Gastroesophageal sphincter (tissue), 4 donors: ENCODE measurements around the gene POFUT2. TPM values are rescaled to one million over a fixed set of nuclear protein-coding genes. Genes with fewer than 3 reads are reported as not detected.

Experiments used
- ATAC-seq: fragments of 150-250 bp; one replicate; pipeline ENCODE4 v1.9.1; 2016; ENCODE audit warnings: mild to moderate bottlenecking, moderate library complexity
- H3K27ac ChIP-seq, 4 donors: fragments of 200-600 bp; sonication (generic) in 3 of 4; 1 replicate in 3 of 4; 2 replicates in 1 of 4; pipeline ENCODE4 v1.5.1; 2016 to 2019
- H3K27me3 ChIP-seq: fragments of 200-600 bp; sonication (generic); one replicate; pipeline ENCODE4 v1.5.1; 2019
- H3K36me3 ChIP-seq, 2 donors: fragments of 200-600 bp; sonication (generic); one replicate each; pipeline ENCODE4 v1.5.1; 2019; ENCODE audit warnings: control low read depth in 1 of 2
- H3K4me1 ChIP-seq, 3 donors: fragments of 200-600 bp; sonication (generic); 1 replicate in 2 of 3; 2 replicates in 1 of 3; pipeline ENCODE4 v1.5.1; 2016 to 2019; ENCODE audit warnings: control low read depth in 2 of 3
- H3K4me3 ChIP-seq, 2 donors: fragments of 200-600 bp; sonication (generic); one replicate each; pipeline ENCODE4 v1.5.1; 2019; ENCODE audit warnings: mild to moderate bottlenecking in 1 of 2, moderate library complexity in 1 of 2
- H3K9me3 ChIP-seq, 3 donors: fragments of 200-600 bp; sonication (generic); one replicate each; pipeline ENCODE4 v1.5.1; 2017 to 2019; ENCODE audit warnings: control low read depth in 2 of 3
- EP300 ChIP-seq: sonication (generic); formaldehyde crosslinking; IDR thresholded peaks from one replicate; pipeline ENCODE4 v1.6.1; 2017; ENCODE audit warnings: antibody characterized with exemption, mild to moderate bottlenecking
- POLR2A ChIP-seq, 2 donors: fragments of 450-650 bp; IDR thresholded peaks; one replicate each; pipeline ENCODE4 v1.6.1; 2017; ENCODE audit warnings: antibody characterized with exemption in 2 of 2, mild to moderate bottlenecking in 2 of 2, moderate library complexity in 1 of 2
- POLR2AphosphoS5 ChIP-seq: sonication (generic); formaldehyde crosslinking; IDR thresholded peaks from one replicate; pipeline ENCODE4 v1.6.1; 2017; ENCODE audit warnings: antibody characterized with exemption
- WGBS, 2 donors: methylation state at CpG; one replicate each; pipeline ENCODE4 v1.1.5; 2018; ENCODE audit warnings: low coverage in 1 of 2; 5-methylcytosine and 5-hydroxymethylcytosine counted together
- total RNA-seq, 4 donors: library from RNA; depleted of rRNA; stranded (reverse); fragments of >200 nt; gene quantifications; one replicate each; pipeline ENCODE4 v1.1.0, GENCODE V29; 2016
- TF ChIP-seq, protein P1 (sequence below), 4 experiments: fragments of 200-600 bp in 2 of 4; fragments of 450-650 bp in 2 of 4; sonication (generic) in 1 of 4; IDR thresholded peaks; one replicate each; pipeline ENCODE4 v1.5.1; 2017 to 2019; ENCODE audit warnings: antibody characterized with exemption in 4 of 4, mild to moderate bottlenecking in 2 of 4, moderate library complexity in 2 of 4

POFUT2 gene, protein sequence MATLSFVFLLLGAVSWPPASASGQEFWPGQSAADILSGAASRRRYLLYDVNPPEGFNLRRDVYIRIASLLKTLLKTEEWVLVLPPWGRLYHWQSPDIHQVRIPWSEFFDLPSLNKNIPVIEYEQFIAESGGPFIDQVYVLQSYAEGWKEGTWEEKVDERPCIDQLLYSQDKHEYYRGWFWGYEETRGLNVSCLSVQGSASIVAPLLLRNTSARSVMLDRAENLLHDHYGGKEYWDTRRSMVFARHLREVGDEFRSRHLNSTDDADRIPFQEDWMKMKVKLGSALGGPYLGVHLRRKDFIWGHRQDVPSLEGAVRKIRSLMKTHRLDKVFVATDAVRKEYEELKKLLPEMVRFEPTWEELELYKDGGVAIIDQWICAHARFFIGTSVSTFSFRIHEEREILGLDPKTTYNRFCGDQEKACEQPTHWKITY
- 10 to 100 TPM; 17.6 to 31.1 (median 24.2) TPM for total RNA-seq

DNA sequence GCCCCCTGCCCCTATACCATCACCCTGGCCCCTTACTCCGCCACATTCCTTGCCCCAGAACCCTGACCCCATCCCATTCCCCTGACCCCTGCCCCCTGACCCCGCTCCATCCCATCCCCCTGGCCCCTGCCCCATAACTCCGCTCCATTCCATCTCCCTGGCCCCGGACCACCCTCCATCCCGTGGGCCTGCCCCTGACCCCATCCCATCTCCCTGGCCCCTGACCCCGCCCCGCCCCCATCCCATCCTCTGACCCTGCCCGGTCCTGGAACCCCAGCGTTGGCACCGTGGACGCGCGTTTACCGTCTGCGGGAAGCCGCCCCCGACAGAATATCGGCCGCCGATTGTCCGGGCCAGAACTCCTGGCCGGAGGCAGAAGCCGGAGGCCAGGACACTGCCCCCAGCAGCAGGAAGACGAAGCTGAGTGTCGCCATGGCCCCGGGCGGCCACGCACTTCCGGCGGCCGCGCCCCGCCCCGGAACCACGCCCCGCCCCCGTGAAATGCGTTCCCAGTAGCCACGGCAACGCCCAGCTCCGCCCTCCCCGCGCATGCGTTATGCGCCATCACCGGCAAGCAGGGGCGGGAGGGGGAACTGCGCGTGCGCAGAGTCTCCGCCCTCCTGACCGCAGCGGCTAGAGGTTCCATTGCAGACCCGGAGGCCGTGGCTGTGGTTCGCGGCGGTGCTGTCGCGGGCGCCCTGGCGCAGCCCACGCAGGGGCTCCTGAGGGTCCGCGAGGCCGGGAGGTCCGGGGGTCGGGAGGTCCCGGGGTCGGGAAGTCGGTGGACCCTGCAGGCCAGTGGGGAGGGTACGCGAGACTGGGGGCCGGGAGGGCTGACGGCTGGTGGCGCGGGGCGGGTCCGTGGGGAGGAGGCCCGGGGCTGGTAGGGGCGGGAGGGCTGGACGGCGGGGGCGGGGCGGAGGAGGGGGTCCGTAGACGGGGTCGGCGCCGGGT lies at the start of gene POFUT2:
TSS of gene POFUT2 (minus strand) at position 458 of the 954 bp plus-strand sequence. CDS start at position 434, 24 bp downstream.
- ATAC-seq = peak; percentile 91
- Histone ChIP-seq H3K36me3 (peaks cover 0 to 34% of the 10 kb centered on the region in 2 donors), H3K4me3 (peak within 1 kb of the TSS; percentile 85 to 88), H3K27ac (peak within 1 kb of the TSS; percentile 68 to 93 (median 86)), H3K9me3 (no peaks in the 10 kb centered on the region), H3K4me1 (peaks cover 0 to 58% (median 21%) of the 10 kb centered on the region in 3 donors), H3K27me3 (no peaks in the 10 kb centered on the region)
- TF ChIP-seq POLR2A (IDR thresholded peaks at IDR 0.05) (peak; percentile 83 to 84), POLR2AphosphoS5 (peak; percentile 81), EP300 (no peak)
- TF ChIP-seq, protein P1, sequence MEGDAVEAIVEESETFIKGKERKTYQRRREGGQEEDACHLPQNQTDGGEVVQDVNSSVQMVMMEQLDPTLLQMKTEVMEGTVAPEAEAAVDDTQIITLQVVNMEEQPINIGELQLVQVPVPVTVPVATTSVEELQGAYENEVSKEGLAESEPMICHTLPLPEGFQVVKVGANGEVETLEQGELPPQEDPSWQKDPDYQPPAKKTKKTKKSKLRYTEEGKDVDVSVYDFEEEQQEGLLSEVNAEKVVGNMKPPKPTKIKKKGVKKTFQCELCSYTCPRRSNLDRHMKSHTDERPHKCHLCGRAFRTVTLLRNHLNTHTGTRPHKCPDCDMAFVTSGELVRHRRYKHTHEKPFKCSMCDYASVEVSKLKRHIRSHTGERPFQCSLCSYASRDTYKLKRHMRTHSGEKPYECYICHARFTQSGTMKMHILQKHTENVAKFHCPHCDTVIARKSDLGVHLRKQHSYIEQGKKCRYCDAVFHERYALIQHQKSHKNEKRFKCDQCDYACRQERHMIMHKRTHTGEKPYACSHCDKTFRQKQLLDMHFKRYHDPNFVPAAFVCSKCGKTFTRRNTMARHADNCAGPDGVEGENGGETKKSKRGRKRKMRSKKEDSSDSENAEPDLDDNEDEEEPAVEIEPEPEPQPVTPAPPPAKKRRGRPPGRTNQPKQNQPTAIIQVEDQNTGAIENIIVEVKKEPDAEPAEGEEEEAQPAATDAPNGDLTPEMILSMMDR (IDR thresholded peaks at IDR 0.05) = peak in 2 of 4 experiments; percentile 18 to 27
- WGBS, 2 donors = 0% methylated on average over 6 of the region's 90 CpGs; no CpG with 5 or more reads in 1 of the 2 donors

DNA sequence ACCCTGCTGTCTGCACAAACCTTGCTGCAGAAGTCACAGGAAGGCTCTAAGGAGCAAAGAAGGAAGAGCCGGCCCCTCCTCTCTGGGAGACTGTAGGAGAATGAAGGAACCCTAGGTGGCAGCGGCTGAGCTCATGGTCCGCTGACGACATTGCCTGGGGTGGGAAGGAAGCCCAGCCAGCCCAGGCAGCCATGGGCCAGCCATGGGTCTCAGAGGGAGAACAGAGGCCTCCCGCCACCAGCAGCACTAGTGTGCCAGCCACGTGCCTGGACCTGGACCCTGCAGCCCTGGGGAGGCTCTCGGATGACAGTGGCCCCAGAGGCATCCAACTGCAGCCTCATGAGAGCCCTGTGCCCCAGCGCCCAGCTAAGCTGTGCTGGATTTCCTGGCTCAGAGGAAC lies 49.2 kb upstream of the POFUT2 start:
- Histone ChIP-seq H3K36me3 (no peaks in the 10 kb centered on the region), H3K4me1 (peaks cover 0 to 12% (median 0%) of the 10 kb centered on the region in 3 donors), H3K4me3 (no peak overlapping the region), H3K27ac (no peak overlapping the region), H3K27me3 (no peaks in the 10 kb centered on the region), H3K9me3 (no peaks in the 10 kb centered on the region)
- ATAC-seq = peak; percentile 23
- 55 to 60% methylated on average over 1 to 2 of the region's 8 CpGs for WGBS, 2 donors
- no peak for TF ChIP-seq EP300
- TF ChIP-seq POLR2AphosphoS5 = no peak
- TF ChIP-seq, protein P1 (IDR thresholded peaks at IDR 0.05) = no peak

DNA sequence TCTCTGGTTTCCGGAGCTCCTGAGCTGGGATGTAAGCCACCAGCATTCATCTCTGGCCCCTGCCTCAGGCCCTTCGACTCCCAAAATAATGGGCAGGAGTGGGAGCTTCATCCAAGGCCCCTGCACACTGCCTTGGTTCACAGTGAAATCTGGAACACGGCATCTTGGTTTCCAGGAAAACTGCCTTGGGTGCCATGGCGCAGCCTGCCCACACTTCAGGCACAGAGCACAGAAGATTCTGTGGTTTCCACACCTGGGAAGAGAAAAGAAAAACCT lies 48.8 kb upstream of the POFUT2 start:
- no peak for ATAC-seq
- H3K27me3 ChIP-seq = no peaks in the 10 kb centered on the region
- H3K9me3 ChIP-seq = no peaks in the 10 kb centered on the region
- WGBS, 2 donors = no CpG with 5 or more reads among the region's 4 CpGs
- H3K4me3 ChIP-seq = no peak overlapping the region
- TF ChIP-seq POLR2AphosphoS5 (no peak), POLR2A (IDR thresholded peaks at IDR 0.05) (no peak), EP300 (no peak)
- TF ChIP-seq, protein P1 (IDR thresholded peaks at IDR 0.05) = no peak
- H3K4me1 ChIP-seq = peaks cover 0 to 12% (median 0%) of the 10 kb centered on the region in 3 donors
- no peaks in the 10 kb centered on the region for H3K36me3 ChIP-seq
- H3K27ac ChIP-seq = no peak overlapping the region

DNA sequence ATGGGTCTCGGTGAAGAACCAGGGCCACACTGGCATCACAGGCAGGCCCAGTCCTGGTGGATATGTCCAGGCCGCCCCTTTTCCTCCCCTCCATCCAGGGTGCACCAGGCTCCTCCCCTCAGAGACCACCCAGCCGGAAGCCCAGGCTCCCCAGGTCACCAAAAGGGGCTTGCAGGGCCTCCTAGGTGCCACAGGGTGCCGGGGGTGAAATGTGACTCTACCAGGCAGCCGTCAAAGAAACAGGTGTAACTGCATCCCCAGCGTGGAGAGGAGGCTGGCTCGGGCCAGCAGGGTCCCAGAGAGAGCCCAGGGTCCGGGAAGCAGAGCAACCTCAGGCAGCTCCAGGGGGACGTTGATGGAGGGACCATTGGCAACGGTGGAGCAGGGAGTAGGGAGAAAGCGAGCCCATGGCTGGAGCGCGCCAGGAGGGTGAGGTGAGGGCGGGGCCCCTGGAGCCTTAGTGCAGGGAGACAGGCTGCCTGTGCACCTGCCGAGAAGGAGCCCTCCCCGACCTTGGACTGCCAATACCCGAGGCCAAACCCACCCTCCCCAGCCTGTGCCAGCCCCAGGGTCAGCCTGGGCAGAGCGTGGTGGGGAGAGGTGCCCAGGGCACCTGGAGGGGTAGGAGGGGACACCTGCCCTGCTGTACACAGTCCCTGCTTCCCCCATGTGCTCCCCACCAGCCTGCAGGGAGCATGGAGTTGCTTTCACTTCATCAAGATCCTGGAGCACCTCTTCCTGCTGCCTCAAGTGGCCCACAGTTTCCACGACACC lies 48.3 kb upstream of the POFUT2 start:
- no peaks in the 10 kb centered on the region for H3K9me3 ChIP-seq
- H3K4me3 ChIP-seq = no peak overlapping the region
- TF ChIP-seq, protein P1 (IDR thresholded peaks at IDR 0.05) = no peak
- TF ChIP-seq EP300 = no peak
- no peak for TF ChIP-seq POLR2A (IDR thresholded peaks at IDR 0.05)
- no peak for TF ChIP-seq POLR2AphosphoS5
- no peaks in the 10 kb centered on the region for H3K27me3 ChIP-seq
- no CpG with 5 or more reads among the region's 19 CpGs for WGBS, 2 donors
- H3K4me1 ChIP-seq = peaks cover 0 to 13% (median 0%) of the 10 kb centered on the region in 3 donors
- H3K27ac ChIP-seq = no peak overlapping the region
- H3K36me3 ChIP-seq = no peaks in the 10 kb centered on the region
- no peak for ATAC-seq
